Measurements from ENCODE around the gene CPTP. TPM values are rescaled to one million over a fixed set of nuclear protein-coding genes. Genes with fewer than 3 reads are reported as not detected.
A peak's percentile ranks its signal among the peaks of the same experiment; 100 is the strongest.
"Not testable (repeated sequence)": the region's sequence is repeated elsewhere in the genome, so short reads cannot be mapped to it uniquely, and the experiment has no call there.

CPTP gene
- total RNA-seq, 2 donors from 2014 or later: 14.3 to 15.7 TPM

DNA sequence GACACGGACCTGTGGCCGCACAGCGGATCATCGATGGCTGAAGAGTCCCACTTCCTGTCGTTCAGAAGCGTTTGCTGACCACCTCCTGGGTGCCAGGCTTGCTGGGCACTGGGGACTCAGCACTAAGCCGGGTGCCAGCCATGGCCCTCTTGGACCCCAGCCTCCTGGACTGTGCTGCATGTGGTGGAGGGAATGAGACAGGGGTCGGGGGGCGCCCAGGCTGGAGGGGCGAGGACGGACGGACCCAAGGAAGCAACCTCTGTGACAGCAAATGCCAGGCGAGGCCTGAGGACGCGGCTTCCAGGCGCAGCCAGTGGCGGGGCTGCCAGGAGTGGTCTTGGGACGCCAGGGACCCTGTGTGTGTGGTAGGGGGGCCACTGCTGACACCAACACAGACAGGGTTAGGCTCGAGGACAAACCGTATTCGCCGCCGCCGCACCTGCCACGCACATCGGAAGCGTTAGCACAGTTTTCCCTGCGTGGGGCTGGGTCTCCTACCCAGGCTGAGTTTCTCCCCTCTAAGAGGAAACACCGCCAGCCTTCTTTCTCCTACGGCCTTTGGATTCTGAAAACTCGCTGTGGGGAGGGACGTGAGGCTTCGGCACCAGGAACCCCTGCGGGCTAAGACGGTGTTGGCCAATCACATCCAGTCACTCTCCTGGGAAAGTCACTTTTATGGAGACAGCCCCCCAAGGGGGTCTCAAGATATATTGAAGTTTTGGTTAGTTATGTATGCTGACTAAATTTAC lies 36.8 kb downstream of the CPTP start:
- DNase-seq (no peak), ATAC-seq (no peak)
- Mint-ChIP-seq H3K27me3 (no peaks in the 10 kb centered on the region), H3K27ac (no peak overlapping the region), H3K4me1 (peaks cover 8% of the 10 kb centered on the region), H3K4me3 (no peak overlapping the region), H3K36me3 (ENCODE audit: low read depth) (no peaks in the 10 kb centered on the region)
- no peaks in the 10 kb centered on the region for H3K9me3 ChIP-seq (ENCODE audit: control insufficient read depth, low read length, poor library complexity, severe bottlenecking)

DNA sequence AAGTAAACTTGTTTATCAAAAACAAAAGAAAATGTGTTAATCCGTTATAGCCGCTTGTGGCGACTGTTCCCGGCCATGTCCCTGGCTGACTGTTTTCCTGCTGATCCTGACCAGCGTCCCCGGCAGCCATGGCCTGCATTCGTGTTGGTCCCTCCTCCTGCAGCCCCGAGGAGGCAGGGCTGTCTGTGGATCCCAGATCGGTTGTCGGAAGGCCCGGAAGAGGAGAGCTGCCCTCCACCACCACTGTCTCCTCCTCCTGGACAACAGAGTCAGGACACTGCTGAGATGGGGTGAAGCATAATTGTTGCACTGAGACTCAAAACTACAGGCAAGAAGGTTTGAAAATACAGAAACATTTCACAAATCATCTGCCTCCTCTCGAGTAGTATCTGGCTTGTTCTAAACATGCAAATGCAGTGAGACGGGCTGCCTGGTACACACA lies 37.4 kb downstream of the CPTP start:
- H3K36me3 Mint-ChIP-seq (ENCODE audit: low read depth): no peaks in the 10 kb centered on the region
- H3K27ac Mint-ChIP-seq: no peak overlapping the region
- H3K4me3 Mint-ChIP-seq: no peak overlapping the region
- no peak for ATAC-seq
- DNase-seq: no peak
- no peaks in the 10 kb centered on the region for H3K27me3 Mint-ChIP-seq
- H3K4me1 Mint-ChIP-seq: peaks cover 8% of the 10 kb centered on the region
- no peaks in the 10 kb centered on the region for H3K9me3 ChIP-seq (ENCODE audit: control insufficient read depth, low read length, poor library complexity, severe bottlenecking)

DNA sequence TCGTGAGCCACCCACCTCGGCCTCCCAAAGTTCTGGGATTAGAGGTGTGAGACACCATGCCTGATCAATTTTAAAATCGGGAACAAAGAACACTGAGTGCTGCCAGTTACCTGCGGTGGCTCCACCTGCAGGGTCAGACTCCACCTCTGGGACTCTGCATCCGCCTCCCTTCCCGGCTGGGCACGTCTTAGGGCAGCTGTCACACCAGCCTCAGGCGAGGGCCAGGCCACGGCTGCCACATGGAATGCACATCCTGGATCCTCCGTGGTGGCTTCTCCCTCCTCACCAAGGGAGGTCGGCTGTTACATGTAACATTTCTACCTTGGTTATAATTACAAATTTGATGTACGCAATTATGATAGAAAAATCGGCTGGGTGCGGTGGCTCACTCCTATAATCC lies 39.7 kb downstream of the CPTP start:
- Mint-ChIP-seq H3K27ac (no peak overlapping the region), H3K4me3 (no peak overlapping the region), H3K27me3 (no peaks in the 10 kb centered on the region), H3K4me1 (peaks cover 2% of the 10 kb centered on the region), H3K36me3 (ENCODE audit: low read depth) (no peaks in the 10 kb centered on the region)
- H3K9me3 ChIP-seq (ENCODE audit: control insufficient read depth, low read length, poor library complexity, severe bottlenecking): peaks cover 4% of the 10 kb centered on the region
- DNase-seq: no peak
- no peak for ATAC-seq

DNA sequence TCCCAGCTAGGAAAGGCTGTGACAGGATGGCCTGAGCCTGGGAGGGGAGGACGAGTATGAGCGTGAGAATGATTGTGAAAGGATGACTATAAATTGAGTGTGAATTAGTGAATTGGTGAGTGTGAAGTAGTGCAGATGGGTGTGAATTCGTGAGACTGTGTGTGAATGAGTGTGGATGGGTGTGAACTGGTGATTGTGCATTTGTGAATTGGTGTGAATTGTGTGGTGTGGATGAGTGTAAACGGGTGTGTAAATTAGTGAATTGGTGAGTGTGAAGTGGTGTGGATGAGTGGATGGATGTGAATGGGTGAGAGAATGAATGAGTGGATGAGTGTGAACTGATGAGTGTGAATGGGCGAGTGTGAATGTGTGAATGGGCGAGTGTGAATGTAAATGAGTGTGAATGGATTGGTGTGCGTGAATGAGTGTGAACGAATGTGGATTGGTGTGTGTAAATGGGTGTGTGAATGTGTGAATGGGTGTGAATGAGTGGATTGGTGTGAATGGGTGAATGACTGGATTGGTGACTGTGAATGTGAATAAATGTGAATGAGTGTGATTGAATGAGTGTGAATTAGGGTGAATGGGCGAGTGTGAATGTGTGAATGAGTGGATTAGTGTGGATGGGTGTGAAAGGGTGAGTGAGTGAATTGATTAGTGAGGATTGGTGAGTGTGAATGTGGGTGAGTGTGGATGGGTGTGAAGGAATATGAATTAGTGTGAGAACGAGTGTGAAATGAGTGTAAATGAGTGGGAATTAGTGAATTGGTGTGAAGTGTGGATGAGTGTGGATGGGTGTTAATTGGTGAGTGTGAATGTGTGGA lies 41.5 kb downstream of the CPTP start:
- H3K4me3 Mint-ChIP-seq: no peak overlapping the region
- no peaks in the 10 kb centered on the region for H3K36me3 Mint-ChIP-seq (ENCODE audit: low read depth)

DNA sequence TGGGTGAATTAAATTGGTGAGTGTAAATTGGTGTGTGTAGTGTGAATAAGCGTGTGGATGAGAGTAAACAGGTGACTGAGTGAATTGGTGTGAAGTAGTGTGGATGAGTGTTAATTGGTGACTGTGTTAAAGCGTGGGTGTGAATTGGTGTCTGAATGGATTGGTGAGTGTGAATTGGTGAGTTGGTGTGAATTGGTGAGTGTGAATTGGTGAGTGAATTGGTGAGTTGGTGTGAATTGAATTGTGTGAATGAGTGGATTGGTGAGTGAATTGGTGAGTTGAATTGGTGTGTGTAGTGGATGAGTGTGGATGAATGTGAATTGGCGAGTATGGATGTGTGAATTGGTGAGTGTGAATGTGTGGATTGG lies 42.1 kb downstream of the CPTP start:
- H3K4me1 Mint-ChIP-seq: no peaks in the 10 kb centered on the region
- DNase-seq (no peak), ATAC-seq (no peak)
- peaks cover 4% of the 10 kb centered on the region for H3K9me3 ChIP-seq (ENCODE audit: control insufficient read depth, low read length, poor library complexity, severe bottlenecking)
- no peak overlapping the region for H3K27ac Mint-ChIP-seq
- H3K4me3 Mint-ChIP-seq: no peak overlapping the region
- no peaks in the 10 kb centered on the region for H3K27me3 Mint-ChIP-seq
- no peaks in the 10 kb centered on the region for H3K36me3 Mint-ChIP-seq (ENCODE audit: low read depth)

More for the DNA sequence above, 41.5 kb downstream of the CPTP start:
- H3K9me3 ChIP-seq (ENCODE audit: control insufficient read depth, low read length, poor library complexity, severe bottlenecking): peaks cover 4% of the 10 kb centered on the region
- Mint-ChIP-seq H3K27ac (no peak overlapping the region), H3K27me3 (no peaks in the 10 kb centered on the region), H3K4me1 (no peaks in the 10 kb centered on the region)
- DNase-seq (no peak), ATAC-seq (no peak)

DNA sequence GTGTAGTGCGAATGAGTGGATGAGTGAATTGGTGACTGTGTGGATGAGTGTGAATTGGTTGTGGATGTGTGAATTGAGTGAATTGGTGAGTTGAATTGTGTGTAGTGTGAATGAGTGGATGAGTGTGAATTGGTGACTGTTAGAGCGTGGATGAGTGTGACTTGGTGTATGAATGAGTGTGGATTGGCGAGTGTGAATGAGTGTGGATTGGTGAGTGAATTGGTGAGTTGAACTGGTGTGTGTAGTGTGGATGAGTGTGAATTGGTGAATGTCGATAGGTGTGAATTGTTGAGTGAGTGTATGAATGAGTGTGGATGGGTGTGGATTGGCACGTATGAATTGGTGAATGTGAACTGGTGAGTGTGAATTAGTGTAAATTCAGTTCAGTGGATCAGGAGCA lies 42.7 kb downstream of the CPTP start:
- Mint-ChIP-seq H3K27ac (no peak overlapping the region), H3K27me3 (no peaks in the 10 kb centered on the region), H3K4me1 (no peaks in the 10 kb centered on the region), H3K4me3 (no peak overlapping the region), H3K36me3 (ENCODE audit: low read depth) (no peaks in the 10 kb centered on the region)
- no peak for DNase-seq
- H3K9me3 ChIP-seq (ENCODE audit: control insufficient read depth, low read length, poor library complexity, severe bottlenecking): peaks cover 4% of the 10 kb centered on the region
- no peak for ATAC-seq

DNA sequence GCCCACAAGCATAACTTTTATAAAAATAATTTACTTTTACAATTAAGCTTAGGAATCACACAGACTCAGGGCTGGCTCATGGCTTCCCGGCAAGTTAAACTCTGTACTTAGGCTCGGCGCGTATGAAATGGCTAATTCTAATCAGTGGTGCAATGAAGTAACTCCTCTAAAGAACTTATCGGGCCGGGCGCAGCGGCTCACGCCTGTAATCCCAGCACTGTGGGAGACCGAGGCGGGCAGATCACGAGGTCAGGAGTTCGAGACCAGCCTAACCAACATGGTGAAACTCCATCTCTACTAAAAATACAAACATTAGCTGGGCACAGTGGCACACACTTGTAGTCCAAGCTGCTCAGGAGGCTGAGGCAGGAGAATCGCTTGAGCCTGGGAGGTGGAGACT lies 45.5 kb downstream of the CPTP start:
- not testable (repeated sequence) for DNase-seq; ATAC-seq; H3K27ac Mint-ChIP-seq; H3K36me3 Mint-ChIP-seq (ENCODE audit: low read depth); H3K4me1 Mint-ChIP-seq; H3K9me3 ChIP-seq (ENCODE audit: control insufficient read depth, low read length, poor library complexity, severe bottlenecking); H3K27me3 Mint-ChIP-seq; H3K4me3 Mint-ChIP-seq

DNA sequence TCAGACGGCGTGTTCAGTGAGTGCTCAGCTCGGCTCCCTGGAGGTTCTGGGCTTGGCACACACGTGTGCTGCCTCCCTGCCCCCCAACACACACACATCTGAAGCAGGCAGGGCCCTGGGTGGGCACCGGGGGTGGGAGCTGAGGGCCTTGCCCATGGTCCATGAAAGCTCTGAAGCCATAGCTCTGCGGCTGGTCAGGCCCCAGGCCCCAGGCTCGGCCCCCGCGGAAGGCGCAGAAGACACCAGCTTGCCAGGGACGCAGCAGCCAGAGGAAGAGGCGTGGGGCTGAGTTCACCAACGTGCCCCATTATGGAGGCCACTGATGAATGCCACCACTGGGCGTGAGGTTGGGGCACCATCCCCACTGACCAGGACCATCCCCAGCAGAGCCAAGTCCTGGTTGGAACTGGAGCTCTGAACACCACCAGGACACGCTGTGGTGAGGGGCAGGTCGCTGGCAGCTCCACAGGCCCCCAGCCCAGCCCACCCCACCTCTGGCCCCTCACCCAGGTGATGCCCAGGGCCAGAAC lies 46.2 kb downstream of the CPTP start:
- H3K36me3 Mint-ChIP-seq (ENCODE audit: low read depth): peaks cover 2% of the 10 kb centered on the region
- H3K9me3 ChIP-seq (ENCODE audit: control insufficient read depth, low read length, poor library complexity, severe bottlenecking): peaks cover 4% of the 10 kb centered on the region
- H3K4me3 Mint-ChIP-seq: no peak overlapping the region
- ATAC-seq (no peak), DNase-seq (no peak)
- H3K27ac Mint-ChIP-seq: no peak overlapping the region
- H3K4me1 Mint-ChIP-seq: peaks cover 11% of the 10 kb centered on the region
- H3K27me3 Mint-ChIP-seq: no peaks in the 10 kb centered on the region

DNA sequence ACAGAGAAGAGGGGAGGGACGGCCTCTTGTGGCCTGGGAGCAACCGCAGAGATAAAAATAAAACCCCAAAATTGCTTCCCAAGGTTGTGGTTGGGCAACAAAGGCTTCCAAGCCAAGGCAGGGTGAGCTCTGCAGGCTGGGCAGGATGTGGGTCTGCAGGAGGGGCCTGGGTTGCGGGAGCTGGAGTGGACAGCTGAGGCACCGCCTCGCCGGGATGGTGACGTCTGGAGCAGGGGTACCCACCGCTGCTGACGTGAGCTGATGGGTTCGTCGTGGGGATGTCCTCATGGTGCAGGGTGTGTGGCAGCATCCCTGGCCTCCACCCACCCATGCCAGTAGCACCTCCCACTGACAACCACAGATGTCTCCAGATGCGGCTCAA lies 46.8 kb downstream of the CPTP start:
- H3K4me3 Mint-ChIP-seq: no peak overlapping the region
- peak; percentile 78 for ATAC-seq
- peaks cover 11% of the 10 kb centered on the region for H3K4me1 Mint-ChIP-seq
- peaks cover 4% of the 10 kb centered on the region for H3K9me3 ChIP-seq (ENCODE audit: control insufficient read depth, low read length, poor library complexity, severe bottlenecking)
- peak; percentile 58 to 79 (median 79) for DNase-seq
- no peak overlapping the region for H3K27ac Mint-ChIP-seq
- peaks cover 2% of the 10 kb centered on the region for H3K36me3 Mint-ChIP-seq (ENCODE audit: low read depth)
- no peaks in the 10 kb centered on the region for H3K27me3 Mint-ChIP-seq

DNA sequence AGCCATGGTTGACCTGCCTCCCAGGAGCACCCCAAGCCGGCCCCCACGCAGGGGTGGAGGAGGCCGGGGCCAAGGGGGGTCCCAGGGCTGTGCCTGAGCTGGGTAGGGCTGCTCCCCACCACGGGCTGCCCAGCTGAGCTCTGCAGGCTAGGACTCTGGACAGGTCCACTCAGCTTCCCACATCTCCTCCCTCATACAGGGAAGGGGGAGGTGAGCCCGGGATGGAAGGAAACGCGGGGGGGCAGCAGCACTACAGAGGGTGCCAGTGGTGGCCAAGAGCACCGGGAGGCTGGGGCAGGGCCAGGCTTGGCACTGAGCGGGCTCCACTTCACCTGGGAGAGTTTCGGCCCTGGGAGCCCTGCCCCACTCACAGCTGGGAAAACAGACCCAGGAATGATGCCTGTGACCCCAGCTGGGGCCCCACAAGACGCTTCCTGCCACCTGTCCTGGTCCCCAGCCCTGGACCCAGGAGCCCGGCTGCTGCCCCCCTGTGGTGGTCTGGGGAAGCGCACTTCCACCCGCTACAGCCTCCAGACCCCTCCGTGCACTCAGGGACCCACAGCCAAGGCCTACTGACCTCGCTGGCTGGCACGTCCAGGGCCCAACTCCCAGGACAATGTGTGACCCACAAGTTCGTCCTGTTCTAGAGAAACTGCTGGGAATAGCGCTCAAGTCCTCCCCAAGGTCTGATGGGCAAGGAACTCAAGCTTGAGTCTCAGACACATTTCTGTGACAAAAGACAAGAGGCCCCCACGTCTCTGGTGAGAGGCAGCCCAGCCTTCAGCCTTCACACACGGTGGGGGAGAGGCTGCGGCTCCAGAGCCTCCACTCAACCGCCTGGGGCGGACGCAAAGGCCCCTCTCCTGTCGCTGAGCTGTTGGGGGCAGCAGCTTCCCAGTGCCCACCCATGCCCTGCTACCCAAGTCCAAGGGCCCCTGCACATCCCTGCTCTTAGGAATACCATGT lies 47.4 kb downstream of the CPTP start:
- H3K9me3 ChIP-seq (ENCODE audit: control insufficient read depth, low read length, poor library complexity, severe bottlenecking): peaks cover 4% of the 10 kb centered on the region
- Mint-ChIP-seq H3K4me3 (peak overlapping the region; percentile 53), H3K36me3 (ENCODE audit: low read depth) (peaks cover 2% of the 10 kb centered on the region), H3K27me3 (no peaks in the 10 kb centered on the region), H3K27ac (no peak overlapping the region), H3K4me1 (peaks cover 11% of the 10 kb centered on the region)
- DNase-seq (peak; percentile 64 to 73 (median 66)), ATAC-seq (peak; percentile 35)

DNA sequence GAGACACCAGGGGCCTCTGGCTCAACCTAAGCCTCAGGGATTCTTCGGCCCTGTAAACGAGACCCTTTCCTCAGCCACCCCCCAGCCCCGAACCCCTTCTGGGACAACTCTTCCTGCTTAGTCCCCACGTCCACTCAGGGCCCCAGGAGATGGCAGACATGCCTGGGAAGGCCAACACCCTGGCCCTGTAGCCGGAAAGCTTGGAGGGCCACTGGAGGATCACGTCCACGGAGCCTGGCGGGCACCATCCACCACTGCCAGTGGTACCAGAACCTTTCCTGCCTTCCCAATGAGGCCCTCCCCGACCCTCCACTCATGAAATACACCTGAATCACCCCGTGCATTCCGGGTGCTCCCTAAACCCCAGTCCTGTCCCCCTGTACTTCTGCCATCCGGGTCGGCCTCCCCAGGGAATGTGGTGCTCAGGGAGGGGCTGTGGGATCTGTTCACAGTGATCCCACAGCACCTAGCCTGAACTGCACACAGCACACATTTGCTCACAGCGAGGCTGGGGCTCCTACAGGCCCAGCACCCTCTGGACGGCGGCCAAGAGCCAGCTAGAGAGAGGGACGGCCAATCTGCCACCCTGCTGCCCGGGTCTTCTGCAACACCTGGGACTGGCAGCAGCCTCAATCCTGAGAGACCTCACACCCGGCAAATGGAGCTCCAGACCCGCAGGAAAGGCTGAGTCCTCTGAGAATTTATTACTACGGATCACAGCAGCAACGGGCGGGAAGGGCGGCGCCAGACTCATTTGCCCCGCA lies 48.6 kb downstream of the CPTP start:
- Mint-ChIP-seq H3K27me3 (no peaks in the 10 kb centered on the region), H3K27ac (no peak overlapping the region), H3K4me3 (peak overlapping the region; percentile 7), H3K4me1 (peaks cover 11% of the 10 kb centered on the region), H3K36me3 (ENCODE audit: low read depth) (peaks cover 2% of the 10 kb centered on the region)
- no peaks in the 10 kb centered on the region for H3K9me3 ChIP-seq (ENCODE audit: control insufficient read depth, low read length, poor library complexity, severe bottlenecking)
- no peak for DNase-seq
- ATAC-seq: no peak

DNA sequence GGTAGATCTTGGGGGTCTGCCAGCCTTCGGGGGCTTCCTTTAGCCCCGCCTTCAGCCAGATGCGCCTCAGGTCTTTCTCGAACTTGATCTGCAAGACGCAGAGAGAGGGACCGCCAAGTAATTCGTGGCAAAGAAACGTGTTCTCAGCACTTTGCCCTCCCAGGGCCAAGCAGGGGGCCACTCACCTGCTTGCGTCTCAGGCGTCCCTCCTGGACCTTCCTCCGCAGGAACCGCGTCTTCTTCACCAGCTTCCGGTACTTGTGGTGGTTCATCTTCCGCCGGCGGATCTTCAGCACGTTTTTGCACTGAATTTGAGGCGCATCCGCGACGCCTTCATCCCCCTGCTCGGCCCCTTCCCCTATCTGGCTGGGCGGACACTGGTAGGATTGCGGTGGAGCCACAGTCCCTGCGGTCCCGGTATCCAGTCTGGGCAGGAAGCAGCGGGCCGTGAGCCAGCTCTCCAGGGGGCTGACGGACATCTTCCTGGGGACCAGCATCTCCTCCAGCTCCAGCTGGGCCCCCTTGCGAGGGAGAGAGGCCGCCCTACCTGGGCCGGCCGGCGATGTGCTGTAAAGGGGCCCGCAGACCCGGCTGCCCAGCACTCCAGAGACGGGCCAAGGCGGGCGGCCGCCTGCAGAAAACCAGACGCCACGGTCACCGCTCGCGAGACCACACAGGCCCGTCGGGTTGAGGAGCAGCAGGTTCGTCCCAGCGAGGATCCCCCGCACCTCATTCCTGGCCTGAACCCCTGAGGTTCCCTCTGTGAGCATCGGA lies 49.4 kb downstream of the CPTP start:
- H3K4me3 Mint-ChIP-seq: peak overlapping the region; percentile 91
- no peak for DNase-seq
- peak overlapping the region; percentile 92 for H3K27ac Mint-ChIP-seq
- no peaks in the 10 kb centered on the region for H3K27me3 Mint-ChIP-seq
- peaks cover 2% of the 10 kb centered on the region for H3K36me3 Mint-ChIP-seq (ENCODE audit: low read depth)
- H3K9me3 ChIP-seq (ENCODE audit: control insufficient read depth, low read length, poor library complexity, severe bottlenecking): no peaks in the 10 kb centered on the region
- no peak for ATAC-seq
- peaks cover 11% of the 10 kb centered on the region for H3K4me1 Mint-ChIP-seq

All from T-helper 17 cell (primary cell).